GM10248 (cell line): ENCODE data around the gene ARHGEF16.

Source experiments
- CTCF ChIA-PET: fragments of 300-600 bp; sonication (Branson Sonifier 250); formaldehyde crosslinking; extraction: SDS; loops from one replicate; lab custom pipeline; 2021; ENCODE audit warnings: antibody characterized with exemption; lab: Yijun Ruan, JAX
- POLR2A ChIA-PET: fragments of 350-650 bp; sonication (Branson Sonifier 250); formaldehyde crosslinking; extraction: SDS; loops from one replicate; lab custom pipeline; 2020; ENCODE audit warnings: antibody characterized with exemption; lab: Yijun Ruan, JAX
- DNase-seq: peaks from one replicate; pipeline ENCODE4 v3.0.0; 2012; ENCODE audit errors: extremely low spot score
- CTCF ChIP-seq: IDR thresholded peaks from 2 replicates; pipeline ENCODE4 v1.5.1; 2012; ENCODE audit warnings: mild to moderate bottlenecking, low read depth; ENCODE audit errors: extremely low read depth, missing control alignments, control extremely low read depth

ARHGEF16 gene

GRCh38 chr1:3475839-3476573 lies 21.5 kb downstream of the ARHGEF16 start:
- DNase-seq, result no peak
- TF ChIP-seq CTCF, result no peak
- ChIA-PET CTCF (no interaction called here), POLR2A (no interaction called here)

GRCh38 chr1:3476666-3477065 lies 22.2 kb downstream of the ARHGEF16 start:
- POLR2A ChIA-PET, result no interaction called here
- CTCF ChIA-PET, result no interaction called here
- TF ChIP-seq CTCF, result no peak
- DNase-seq, result no peak

- CTCF ChIA-PET, result interaction anchor here (1.3 to 1.5 kb wide), 2 partner anchors 15 to 24 kb away, joined by 5 to 10 read pairs; no protein-coding TSS in a partner anchor
- peak; percentile 66 for DNase-seq
- no peak for TF ChIP-seq CTCF
- POLR2A ChIA-PET, result no interaction called here
These were observed 23.0 kb downstream of the ARHGEF16 start for GRCh38 chr1:3477241-3477995.

GRCh38 chr1:3478187-3478586 lies 23.7 kb downstream of the ARHGEF16 start:
- TF ChIP-seq CTCF, result no peak
- ChIA-PET POLR2A (no interaction called here), CTCF (interaction anchor here (1.3 to 1.5 kb wide), 2 partner anchors 14 to 25 kb away, joined by 5 to 10 read pairs; no protein-coding TSS in a partner anchor)
- DNase-seq, result no peak

DNA sequence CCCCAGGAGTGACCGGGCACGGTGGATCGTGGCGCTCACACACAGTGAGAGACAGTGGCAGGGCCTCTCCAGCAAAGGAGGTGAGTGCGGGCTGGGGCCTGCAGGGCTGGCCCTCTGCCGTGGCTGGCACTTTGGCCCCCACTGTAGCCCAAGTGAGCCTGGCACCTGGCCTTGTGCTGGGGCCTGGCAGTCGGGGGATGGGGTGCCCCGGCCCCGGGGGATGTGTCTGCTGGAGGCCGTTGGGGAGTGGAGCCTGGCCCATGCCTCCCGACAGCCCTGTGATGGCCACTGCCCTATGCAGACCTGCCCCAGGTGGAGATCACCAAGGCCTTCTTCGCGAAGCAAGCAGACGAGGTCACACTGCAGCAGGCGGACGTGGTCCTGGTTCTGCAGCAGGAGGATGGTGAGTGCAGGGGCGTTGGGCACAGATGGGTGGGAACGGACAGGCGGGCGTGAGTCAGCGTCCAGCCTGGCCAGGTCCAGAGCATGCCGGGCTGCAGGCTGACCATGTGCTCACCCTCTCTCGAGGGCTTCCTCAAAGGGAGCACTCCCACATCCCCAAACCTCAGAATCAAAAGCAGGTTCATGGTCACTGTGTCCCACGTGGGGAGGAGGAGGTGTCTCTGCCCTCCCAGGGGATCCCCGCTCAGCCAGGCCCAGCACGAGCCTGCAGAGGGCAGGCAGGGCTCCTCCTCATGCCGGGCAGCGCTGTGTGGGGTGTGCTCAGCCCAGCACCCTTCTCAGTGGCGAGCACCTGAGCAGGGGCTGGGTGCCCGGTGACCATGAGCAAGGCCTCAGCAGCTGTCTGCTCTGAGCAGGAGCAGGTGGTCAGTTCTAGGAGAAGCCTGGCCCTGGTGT lies 25.3 kb downstream of the ARHGEF16 start:
- no peak for DNase-seq
- no peak for TF ChIP-seq CTCF
- ChIA-PET CTCF (no interaction called here), POLR2A (no interaction called here)

DNA sequence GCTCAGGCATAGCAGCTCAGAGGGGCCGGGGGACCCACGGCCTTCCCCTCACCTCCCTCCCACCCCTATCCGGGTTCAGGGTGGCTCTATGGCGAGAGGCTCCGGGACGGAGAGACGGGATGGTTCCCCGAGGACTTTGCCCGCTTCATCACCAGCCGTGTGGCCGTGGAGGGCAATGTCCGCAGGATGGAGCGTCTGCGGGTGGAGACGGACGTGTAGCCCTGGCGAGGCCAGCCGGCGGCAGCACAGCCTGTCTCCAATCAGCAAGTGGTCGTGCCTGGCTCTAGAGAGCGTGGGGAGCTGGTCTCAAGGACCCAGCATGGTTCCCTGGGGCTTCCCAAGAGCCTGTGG lies 25.9 kb downstream of the ARHGEF16 start:
- no peak for DNase-seq

More for the DNA sequence above, 25.9 kb downstream of the ARHGEF16 start:
- TF ChIP-seq CTCF, result no peak
- ChIA-PET POLR2A (no interaction called here), CTCF (interaction anchor here (2.0 kb wide), 1 partner anchor 27 kb away, joined by 14 read pairs; no protein-coding TSS in a partner anchor)
